HG03060 (cell line): ENCODE results near the gene RAB44.

ENCODE experiments used
- ATAC-seq: cut with Tn5 transposase; IDR thresholded peaks from one replicate; pipeline ENCODE4 v1.9.1; 2021; ENCODE audit warnings: low read depth, moderate number of reproducible peaks; ENCODE audit not compliant: unreplicated experiment

Gene RAB44

DNA sequence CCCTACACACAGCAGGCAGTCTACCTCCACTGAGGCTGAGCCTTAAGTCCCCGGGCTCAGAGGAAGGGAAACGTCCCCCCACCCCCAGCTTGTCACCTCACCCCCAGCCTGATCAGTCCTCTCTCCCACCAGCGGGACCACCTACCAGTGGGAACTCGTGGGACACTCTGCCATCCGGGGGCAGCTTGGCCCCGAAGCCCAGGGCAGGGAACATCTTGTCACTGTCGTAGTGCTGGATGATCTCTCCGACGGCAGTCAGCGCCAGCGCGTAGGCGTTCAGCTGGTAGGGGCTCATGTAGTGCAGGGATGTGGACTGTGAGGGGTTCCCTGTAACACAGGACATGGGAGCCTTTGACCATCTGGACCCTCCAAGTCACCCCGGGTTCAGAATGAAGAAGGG, 48.6 kb downstream of the RAB44 start:
- ATAC-seq, result no peak

DNA sequence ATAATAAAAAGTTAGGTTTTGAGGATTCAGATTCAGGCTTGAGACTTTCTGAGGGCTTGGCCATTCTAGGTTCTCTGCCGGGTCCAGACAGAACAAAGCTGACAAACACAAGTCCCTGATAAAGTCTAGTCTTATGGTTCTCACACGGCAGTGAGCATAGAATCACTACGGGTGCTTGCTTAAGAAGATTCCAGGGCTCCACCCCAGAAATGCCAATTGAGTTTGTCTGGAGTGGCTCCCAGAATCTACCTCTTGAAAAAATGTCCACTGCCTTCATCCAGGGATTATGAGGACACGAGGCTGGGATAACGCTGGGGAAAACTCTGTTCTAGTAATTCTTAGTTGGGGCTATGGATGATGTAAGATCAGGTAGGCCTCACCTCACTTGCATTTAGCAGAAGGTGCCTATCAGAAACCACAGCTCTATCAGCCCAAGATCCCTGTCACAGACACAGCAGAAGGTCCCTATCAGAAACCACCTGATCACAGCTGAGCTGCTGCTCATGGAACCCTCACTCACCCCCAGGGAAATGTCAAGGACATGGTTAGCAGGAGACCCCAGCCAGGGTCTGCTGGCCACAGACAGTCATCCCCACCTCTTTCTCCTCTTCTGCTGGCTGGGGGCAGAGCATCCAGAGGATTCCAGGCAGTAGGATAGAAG, 52.3 kb downstream of the RAB44 start:
- ATAC-seq, result no peak

- no peak for ATAC-seq
These were observed 53.5 kb downstream of the RAB44 start for GRCh38 chr6:36751091-36751490.

GRCh38 chr6:36751833-36752186, 54.2 kb downstream of the RAB44 start:
- no peak for ATAC-seq

DNA sequence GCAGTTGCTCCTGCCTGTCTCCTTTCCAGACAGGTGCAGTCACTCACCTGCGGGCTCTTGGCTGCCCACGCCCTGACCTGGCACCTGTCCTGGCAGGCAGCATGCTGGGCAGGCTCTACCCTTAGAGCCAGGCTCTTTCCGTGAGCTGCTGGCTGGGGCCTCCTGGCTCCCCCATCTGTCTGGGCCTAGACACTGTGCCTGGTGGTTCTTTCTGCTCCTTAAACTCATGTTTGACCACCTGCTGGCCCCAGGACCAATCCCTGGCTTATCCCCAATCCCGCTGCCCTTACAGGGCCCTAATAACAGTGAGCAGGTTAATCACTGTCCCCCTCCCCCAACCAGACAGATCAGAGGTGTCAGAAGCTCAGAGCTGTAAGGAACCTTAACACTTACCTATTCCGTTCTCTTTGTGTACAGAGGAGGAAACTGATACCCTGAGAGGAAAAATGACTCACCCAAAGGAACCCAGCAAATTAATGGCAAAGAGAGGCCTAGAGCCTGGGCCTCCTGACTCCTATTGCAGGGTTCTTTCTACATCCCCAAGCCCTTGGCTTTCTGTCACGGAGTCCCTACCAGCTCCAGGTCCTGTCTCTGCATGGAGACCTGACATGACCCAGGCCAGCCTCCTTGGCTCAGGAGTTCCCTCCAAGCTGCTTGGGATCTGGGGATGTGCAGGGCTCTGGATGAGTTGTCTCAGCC, 54.7 kb downstream of the RAB44 start:
- no peak for ATAC-seq

- ATAC-seq, result no peak
These were observed 55.4 kb downstream of the RAB44 start for GRCh38 chr6:36752886-36753506.

- ATAC-seq, result no peak
These were observed 56.2 kb downstream of the RAB44 start for GRCh38 chr6:36753671-36754405.

- no peak for ATAC-seq
These were observed 57.2 kb downstream of the RAB44 start for GRCh38 chr6:36754582-36755434.

DNA sequence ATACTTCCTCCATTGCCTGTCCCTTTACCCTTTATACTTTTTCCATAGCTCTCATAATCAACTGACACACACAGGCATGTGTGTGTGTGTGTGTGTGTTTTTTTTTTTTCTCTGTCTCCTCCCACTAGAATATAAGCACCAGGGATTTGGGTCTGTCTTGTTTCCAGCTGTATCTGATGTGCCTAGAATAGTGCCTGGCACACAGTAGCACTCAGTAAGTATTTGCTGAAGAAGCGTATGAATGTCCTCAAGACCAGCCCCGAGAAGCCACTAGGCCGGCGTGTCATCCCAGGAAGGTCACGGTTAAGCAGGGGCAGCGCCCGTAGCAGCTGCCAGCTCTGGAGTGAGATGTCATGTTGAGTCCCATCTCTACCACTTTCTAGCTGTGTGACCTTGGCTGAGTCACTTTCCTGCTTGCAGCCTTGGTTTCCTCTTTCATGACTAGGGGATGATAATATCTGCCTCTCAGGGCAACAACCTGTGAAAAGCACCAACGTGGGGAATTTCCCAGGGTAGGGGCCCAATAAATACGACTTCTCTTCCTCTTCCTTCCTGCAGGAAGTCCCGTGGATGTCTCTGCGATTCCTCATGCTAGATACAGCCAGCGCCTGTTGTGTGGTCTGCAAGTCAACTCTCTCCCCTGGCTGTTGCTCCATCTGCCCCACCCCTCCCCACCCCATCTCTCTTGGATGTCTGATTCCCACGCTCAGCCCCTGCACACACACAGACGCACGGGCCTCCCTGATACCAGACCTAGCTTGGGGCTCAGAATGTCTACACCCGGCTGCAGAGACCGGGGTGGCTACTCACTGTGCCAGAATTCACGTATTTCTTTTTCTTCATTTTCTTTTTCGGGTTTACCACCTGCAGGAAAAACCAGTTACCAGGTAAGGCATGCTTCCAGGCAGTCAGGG, 58.1 kb downstream of the RAB44 start:
- peak; percentile 37 for ATAC-seq

DNA sequence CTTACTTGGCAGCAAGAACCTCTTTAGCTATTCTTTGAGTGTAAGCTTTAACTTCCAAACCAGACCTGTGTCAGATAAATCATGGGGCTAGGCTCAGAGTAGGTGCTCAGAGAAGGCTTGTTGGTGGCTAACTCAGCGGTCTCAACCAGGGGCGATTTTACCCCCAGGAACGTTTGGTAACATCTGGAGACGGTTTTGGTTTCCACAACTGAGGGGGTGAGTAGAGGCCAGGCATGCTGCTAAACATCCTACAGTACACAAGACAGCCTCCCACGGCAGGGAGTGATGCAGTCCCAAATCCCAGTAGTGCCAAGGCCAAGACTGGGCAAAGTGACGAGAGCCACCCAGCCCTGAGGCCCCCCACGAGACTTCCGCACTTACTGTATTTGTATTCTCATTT, 59.2 kb downstream of the RAB44 start:
- no peak for ATAC-seq

- ATAC-seq, result no peak
These were observed 59.6 kb downstream of the RAB44 start for GRCh38 chr6:36757206-36757605.

- no peak for ATAC-seq
These were observed 60.4 kb downstream of the RAB44 start for GRCh38 chr6:36757943-36758508.

DNA sequence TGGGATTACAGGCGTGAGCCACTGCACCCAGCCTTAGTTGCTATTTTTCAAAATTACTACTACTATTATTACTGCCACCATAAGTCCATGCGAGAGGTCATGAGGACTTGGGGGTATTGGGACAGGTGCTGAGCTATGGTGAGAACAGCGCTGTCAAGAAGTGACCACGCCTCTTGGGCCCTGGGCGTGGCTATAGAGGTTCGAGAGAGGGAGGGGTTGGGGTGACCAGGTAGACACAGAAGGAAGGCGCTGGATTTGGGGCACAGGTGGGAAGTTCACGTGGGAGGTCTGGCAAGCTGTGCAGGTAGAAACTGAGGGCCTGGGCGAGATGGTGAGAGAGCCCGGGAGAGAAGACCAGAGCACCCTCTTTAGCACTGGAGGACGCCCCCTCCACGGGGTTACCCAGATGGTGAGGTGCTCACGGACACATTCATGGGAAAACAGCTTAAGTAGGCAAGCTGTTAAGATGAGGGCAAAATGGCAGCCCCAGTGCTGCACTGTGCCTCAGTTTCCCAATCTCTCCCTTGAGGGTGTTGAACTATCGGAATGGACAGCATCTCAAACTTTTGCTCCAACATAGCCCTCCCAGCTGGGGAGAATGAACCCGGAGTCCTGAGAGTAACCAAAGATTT, 61.0 kb downstream of the RAB44 start:
- no peak for ATAC-seq

GRCh38 chr6:36759148-36759759, 61.6 kb downstream of the RAB44 start:
- no peak for ATAC-seq

GRCh38 chr6:36760685-36761435, 63.2 kb downstream of the RAB44 start:
- ATAC-seq, result no peak

DNA sequence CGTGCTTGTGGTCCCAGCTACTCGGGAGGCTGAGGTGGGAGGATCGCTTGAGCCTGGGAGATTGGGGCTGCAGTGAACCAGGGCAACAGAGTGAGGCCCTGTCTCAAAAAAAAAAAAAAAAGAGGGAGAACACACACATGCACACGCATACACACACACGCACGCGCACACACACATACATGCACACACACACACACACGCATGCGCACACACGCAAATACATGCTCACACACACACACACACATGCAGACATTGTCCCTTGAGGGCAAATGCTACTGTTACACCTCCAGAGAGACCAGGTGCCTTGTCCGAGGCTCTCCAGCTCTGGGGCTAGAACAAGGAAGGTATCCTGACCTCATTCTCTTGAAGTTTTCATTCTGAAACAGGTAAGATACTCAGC, 64.5 kb downstream of the RAB44 start:
- no peak for ATAC-seq

- ATAC-seq, result no peak
These were observed 67.6 kb downstream of the RAB44 start for GRCh38 chr6:36765190-36765589.
